K562 (cell line): ENCODE data around the gene PPP1R12B. TPM values are rescaled to one million over a fixed set of nuclear protein-coding genes. Genes with fewer than 3 reads are reported as not detected.
"Not testable (repeated sequence)": the region's sequence is repeated elsewhere in the genome, so short reads cannot be mapped to it uniquely, and the experiment has no call there.

Experiments
- ATAC-seq: fragments of 200-7000 bp; cut with Tn5 transposase; 3 replicates; pipeline ENCODE4 v1.9.1; 2020; ENCODE audit warnings: moderate library complexity
- BruUV-seq: library from RNA; stranded (reverse); fragments of 400-500 nt; replicated peaks from 2 replicates; lab custom pipeline; 2021; lab: Mats Ljungman, UMichigan
- CTCF ChIA-PET: fragments of 300-600 bp; formaldehyde crosslinking; extraction: SDS; loops from one replicate; lab custom pipeline; 2021; ENCODE audit warnings: low intra/inter-chr PET ratio; lab: Yijun Ruan, JAX
- POLR2A ChIA-PET: fragments of 300-600, 350-650 bp; sonication (Branson Sonifier 250); formaldehyde crosslinking; extraction: SDS; loops from one replicate; lab custom pipeline; 2021; ENCODE audit warnings: antibody characterized with exemption, inconsistent platforms; lab: Yijun Ruan, JAX
- DNase-seq, 4 experiments: peaks; one replicate each; pipeline versions ENCODE4 v3.0.0 to v3.0.0-alpha.2; 2011 to 2018; ENCODE audit warnings: low spot score in 3 of 4, mixed read lengths in 3 of 4; ENCODE audit errors: extremely low read depth in 1 of 4
- FAIRE-seq: peaks from 2 replicates; lab custom pipeline; 2011; peaks lifted over from hg19 to GRCh38; lab: Jason Lieb, UNC
- H2AFZ ChIP-seq: 2 replicates; pipeline ENCODE4 v1.6.0; 2011; ENCODE audit warnings: low read depth, low read length, control low read depth, inconsistent platforms
- H3K27ac ChIP-seq: fragments of 200-600 bp; 3 replicates; pipeline ENCODE4 v1.8.0; 2011; ENCODE audit warnings: low read depth, mild to moderate bottlenecking, control low read depth, inconsistent platforms, low read length, moderate library complexity, mixed read lengths; ENCODE audit errors: extremely low read depth
- H3K27me3 ChIP-seq, 2 experiments: fragments of 300-600 bp in 1 of 2; 2 replicates in 1 of 2; 3 replicates in 1 of 2; pipeline versions ENCODE4 v1.6.0 to v1.8.0; 2011; ENCODE audit warnings: inconsistent platforms in 2 of 2, low read length in 2 of 2, mild to moderate bottlenecking in 1 of 2, mixed read lengths in 1 of 2, moderate library complexity in 1 of 2; ENCODE audit not compliant: control insufficient read depth in 2 of 2, insufficient read depth in 2 of 2
- H3K36me3 ChIP-seq: fragments of 300-600 bp; 3 replicates; pipeline ENCODE4 v1.8.0; 2011; ENCODE audit warnings: mild to moderate bottlenecking, low read length, inconsistent platforms; ENCODE audit not compliant: control insufficient read depth, insufficient read depth
- H3K4me1 ChIP-seq, 2 experiments: fragments of 200-600 bp in 1 of 2; replicated peaks in 1 of 2; 2 replicates in 1 of 2; 3 replicates in 1 of 2; pipeline versions ENCODE4 v1.5.1 to v1.8.0; 2011; ENCODE audit warnings: inconsistent platforms in 2 of 2, low read length in 2 of 2, mild to moderate bottlenecking in 1 of 2, mixed read lengths in 1 of 2, moderate library complexity in 1 of 2; ENCODE audit not compliant: control insufficient read depth in 2 of 2, insufficient read depth in 2 of 2
- H3K4me2 ChIP-seq: 2 replicates; pipeline ENCODE4 v1.6.1; 2011; ENCODE audit warnings: low read length, control low read depth, inconsistent platforms, mixed read lengths; ENCODE audit not compliant: insufficient read depth
- H3K4me3 ChIP-seq: fragments of 200-600 bp; sonication (generic), shearing (Covaris generic); 2 replicates; pipeline ENCODE4 v1.5.1; 2016; ENCODE audit warnings: control low read depth, inconsistent platforms
- H3K79me2 ChIP-seq: fragments of 200-600 bp; 3 replicates; pipeline ENCODE4 v1.8.0; 2011; ENCODE audit warnings: low read length, inconsistent platforms; ENCODE audit not compliant: control insufficient read depth, insufficient read depth
- H3K9ac ChIP-seq, 2 experiments: 2 replicates each; pipeline versions ENCODE4 v1.6.0 to v1.6.1; 2011; ENCODE audit warnings: low read depth in 2 of 2, low read length in 2 of 2, control low read depth in 1 of 2, inconsistent platforms in 1 of 2, mild to moderate bottlenecking in 1 of 2, mixed read lengths in 1 of 2; ENCODE audit not compliant: insufficient read depth in 1 of 2
- H3K9me1 ChIP-seq: one replicate; pipeline ENCODE4 v1.6.0; 2011; ENCODE audit warnings: inconsistent platforms, mild to moderate bottlenecking, low read length, moderate library complexity; ENCODE audit not compliant: control insufficient read depth, insufficient read depth
- H3K9me3 ChIP-seq: replicated peaks from 2 replicates; pipeline ENCODE4 v1.5.1; 2011; ENCODE audit warnings: low read depth, low read length, inconsistent platforms; ENCODE audit not compliant: control insufficient read depth, insufficient read depth
- H4K20me1 ChIP-seq: replicated peaks from 2 replicates; pipeline ENCODE4 v1.6.1; 2011; ENCODE audit warnings: low read length, inconsistent platforms, mixed read lengths; ENCODE audit not compliant: control insufficient read depth, insufficient read depth
- CBFA2T3 ChIP-seq: fragments of 450-650 bp; IDR thresholded peaks from 2 replicates; pipeline ENCODE4 v1.6.1; 2017
- EP300 ChIP-seq: IDR thresholded peaks from 2 replicates; pipeline ENCODE4 v1.6.1; 2012; ENCODE audit warnings: low read length, improper control_type of control experiment
- GTF2E2 ChIP-seq: fragments of 200-800 bp; sonication (Bioruptor generic); IDR thresholded peaks from 2 replicates; pipeline ENCODE4 v1.6.1; 2016; ENCODE audit warnings: missing genetic modification characterization, missing compliant biosample characterization
- HMG20A ChIP-seq: fragments of 450-650 bp; formaldehyde crosslinking; conservative IDR thresholded peaks from 2 replicates; pipeline ENCODE4 v1.4.0; 2020; ENCODE audit warnings: mild to moderate bottlenecking, mixed read lengths
- LEF1 ChIP-seq: fragments of 450-650 bp; IDR thresholded peaks from 2 replicates; pipeline ENCODE4 v1.6.1; 2016; ENCODE audit warnings: mild to moderate bottlenecking
- NFIC ChIP-seq: fragments of 450-650 bp; IDR thresholded peaks from 2 replicates; pipeline ENCODE4 v1.6.1; 2017; ENCODE audit warnings: mild to moderate bottlenecking, inconsistent platforms
- RBFOX2 ChIP-seq: fragments of 200-400 bp; formaldehyde crosslinking; IDR thresholded peaks from 2 replicates; pipeline ENCODE4 v1.6.1; 2017; ENCODE audit warnings: low read depth, mild to moderate bottlenecking, low read length, moderate library complexity
- STAT5A ChIP-seq: IDR thresholded peaks from 2 replicates; pipeline ENCODE4 v1.6.1; 2012; ENCODE audit warnings: low read length, inconsistent platforms, borderline replicate concordance
- TEAD4 ChIP-seq, 2 experiments: sonication (generic) in 1 of 2; formaldehyde crosslinking in 1 of 2; IDR thresholded peaks; 2 replicates each; pipeline versions ENCODE4 v1.6.1 to v1.8.0; 2012 to 2022; ENCODE audit warnings: borderline replicate concordance in 1 of 2, inconsistent platforms in 1 of 2, low read length in 1 of 2, mild to moderate bottlenecking in 1 of 2, missing genetic modification reagents in 1 of 2
- TRIM24 ChIP-seq, 2 experiments: fragments of 450-650 bp; IDR thresholded peaks; 2 replicates each; pipeline ENCODE4 v1.6.1; 2016
- ZNF639 ChIP-seq, 2 experiments: fragments of 200-800 bp in 1 of 2; sonication (Bioruptor generic) in 1 of 2; sonication (generic) in 1 of 2; formaldehyde crosslinking in 1 of 2; IDR thresholded peaks in 1 of 2; conservative IDR thresholded peaks in 1 of 2; 2 replicates each; pipeline versions ENCODE4 v1.5.0 to v1.6.1; 2016 to 2020; ENCODE audit warnings: missing compliant biosample characterization in 1 of 2, missing genetic modification characterization in 1 of 2, missing genetic modification reagents in 1 of 2
- WGBS: fragments of 100-300 bp; shearing (Covaris generic); methylation state at CpG from one replicate; pipeline ENCODE4 v1.1.6; 2016; ENCODE audit warnings: low coverage, mixed read lengths; ENCODE audit not compliant: insufficient coverage; ENCODE audit errors: missing lambda C conversion rate; 5-methylcytosine and 5-hydroxymethylcytosine counted together
- in situ Hi-C: fragments of 300-500 bp; cut with MboI; formaldehyde crosslinking; loops from 4 replicates; pipeline ENCODE4 v1.15.0; 2018; ENCODE audit warnings: inconsistent platforms, mixed read lengths
- intact Hi-C: fragments of 100-400 bp; cut with micrococcal nuclease; formaldehyde crosslinking; loops from 2 replicates; pipeline ENCODE4 v1.14.2; 2022
- polyA plus RNA-seq, 8 experiments: library from polyadenylated mRNA; depleted of rRNA in 4 of 8; stranded (reverse) in 5 of 8; unstranded in 3 of 8; fragments of >200 nt; fragmentation: Nextera tagmentation in 2 of 8; fragmentation: Illumina TruSeq in 1 of 8; extraction: Ambion mirVana in 2 of 8; extraction: Trizol in 1 of 8; gene quantifications; 2 replicates each; pipeline versions ENCODE4 v1.2.1 to v1.2.3, GENCODE V29; 2011 to 2014; ENCODE audit warnings: inconsistent platforms in 1 of 8, missing spikeins in 1 of 8
- total RNA-seq, 7 experiments: library from RNA; depleted of rRNA in 6 of 7; stranded (reverse); fragments of >200 nt in 6 of 7; fragmentation: Illumina TruSeq in 2 of 7; extraction: Trizol in 2 of 7; gene quantifications; 2 replicates each; pipeline versions ENCODE4 v1.2.1 to v1.2.3, GENCODE V29; 2011 to 2021; ENCODE audit warnings: low replicate concordance in 1 of 7

The PPP1R12B gene
- total and polyA plus RNA-seq, 9 of the 15 experiments (the other 6 are each of a cell fraction or from before 2014, with no cell fraction given), result 0.73 to 16.9 (median 13.6) TPM

GRCh38 chr1:202551683-202552082 is 203.2 kb downstream of the PPP1R12B start (continued):
- TF ChIP-seq NFIC, result peak; percentile 90
- no peak for TF ChIP-seq HMG20A

- DNase-seq, H3K4me3 ChIP-seq, H4K20me1 ChIP-seq, BruUV-seq, H2AFZ ChIP-seq, H3K79me2 ChIP-seq, FAIRE-seq, H3K4me2 ChIP-seq, H3K27me3 ChIP-seq, H3K9me1 ChIP-seq, CTCF ChIA-PET, H3K36me3 ChIP-seq, H3K9ac ChIP-seq, ATAC-seq, in situ Hi-C loops, H3K9me3 ChIP-seq: not testable (repeated sequence)
- TF ChIP-seq GTF2E2, result 0 out of 2 replicates have a peak, but pooled peaks have one; percentile 18
- Histone ChIP-seq H3K27ac (peak overlapping the region; percentile 76; the same call in 2 of the 3 replicates), H3K4me1 (peaks cover 11 to 36% of the 10 kb centered on the region in 2 experiments)
- POLR2A ChIA-PET, result interaction anchor here (0.8 kb wide), 1 partner anchor 9 kb away, joined by 3 read pairs; no protein-coding TSS in a partner anchor
- intact Hi-C loops, result loop anchor here (2.0 kb wide), 1 partner anchor 20 kb away; no protein-coding TSS in a partner anchor
Measured at GRCh38 chr1:202552615-202553014, 204.1 kb downstream of the PPP1R12B start.

- POLR2A ChIA-PET, result interaction anchor here (0.9 to 1.1 kb wide), 2 partner anchors 9 to 19 kb away, joined by 3 read pairs; no protein-coding TSS in a partner anchor
- H3K4me3 ChIP-seq; BruUV-seq; H3K9me1 ChIP-seq; in situ Hi-C loops; H3K36me3 ChIP-seq; H4K20me1 ChIP-seq; H2AFZ ChIP-seq; FAIRE-seq; CTCF ChIA-PET; H3K79me2 ChIP-seq; H3K9me3 ChIP-seq; H3K27me3 ChIP-seq; TF ChIP-seq TEAD4 (CRISPR knock-in tag; IDR thresholded peaks at IDR 0.05; ENCODE audit: borderline replicate concordance): not testable (repeated sequence)
- Histone ChIP-seq H3K4me2 (peak overlapping the region; percentile 45; the same call in 1 of the 2 replicates), H3K4me1 (peaks cover 11 to 36% of the 10 kb centered on the region in 2 experiments), H3K9ac (peak overlapping the region in 1 of 2 experiments; percentile 25; a peak in 1 of 4 replicates), H3K27ac (peak overlapping the region; percentile 76)
- intact Hi-C loops, result loop anchor here (2.0 kb wide), 1 partner anchor 20 kb away; no protein-coding TSS in a partner anchor
- DNase-seq, result peak in 1 of 4 experiments; percentile 41
- WGBS, result 4% methylated on average over 1 of the region's 1 CpG
- peak; percentile 73 for ATAC-seq
- TF ChIP-seq RBFOX2 (0 out of 2 replicates have a peak, but pooled peaks have one; percentile 18), TRIM24 (IDR thresholded peaks at IDR 0.05) (0 out of 4 replicates have a peak, but pooled peaks of 1 of the 2 experiments have one; percentile 21), CBFA2T3 (peak; percentile 85), STAT5A (peak; percentile 50; the same call in 1 of the 2 replicates), LEF1 (peak; percentile 60), EP300 (peak; percentile 47; the same call in 1 of the 2 replicates), TEAD4 (IDR thresholded peaks at IDR 0.05; ENCODE audit: low read length) (peak; percentile 70), ZNF639 (CRISPR knock-in tag; conservative IDR thresholded peaks at IDR 0.05 in 1 of 2, IDR thresholded peaks at IDR 0.05 in 1 of 2) (peak in 1 of 2 experiments; percentile 15; a peak in 1 of 4 replicates)
Measured at GRCh38 chr1:202553078-202553477, 204.6 kb downstream of the PPP1R12B start.
